Gastroesophageal sphincter (tissue), 3 donors: ENCODE results near the gene SEPTIN10.

Experiments used
- CTCF ChIP-seq, 4 experiments: fragments of 200-600 bp in 2 of 4; fragments of 450-650 bp in 2 of 4; sonication (generic) in 1 of 4; IDR thresholded peaks; one replicate each; pipeline ENCODE4 v1.5.1; 2017 to 2019; ENCODE audit warnings: antibody characterized with exemption in 4 of 4, mild to moderate bottlenecking in 2 of 4, moderate library complexity in 2 of 4
- POLR2AphosphoS5 ChIP-seq: sonication (generic); formaldehyde crosslinking; IDR thresholded peaks from one replicate; pipeline ENCODE4 v1.6.1; 2017; ENCODE audit warnings: antibody characterized with exemption

DNA sequence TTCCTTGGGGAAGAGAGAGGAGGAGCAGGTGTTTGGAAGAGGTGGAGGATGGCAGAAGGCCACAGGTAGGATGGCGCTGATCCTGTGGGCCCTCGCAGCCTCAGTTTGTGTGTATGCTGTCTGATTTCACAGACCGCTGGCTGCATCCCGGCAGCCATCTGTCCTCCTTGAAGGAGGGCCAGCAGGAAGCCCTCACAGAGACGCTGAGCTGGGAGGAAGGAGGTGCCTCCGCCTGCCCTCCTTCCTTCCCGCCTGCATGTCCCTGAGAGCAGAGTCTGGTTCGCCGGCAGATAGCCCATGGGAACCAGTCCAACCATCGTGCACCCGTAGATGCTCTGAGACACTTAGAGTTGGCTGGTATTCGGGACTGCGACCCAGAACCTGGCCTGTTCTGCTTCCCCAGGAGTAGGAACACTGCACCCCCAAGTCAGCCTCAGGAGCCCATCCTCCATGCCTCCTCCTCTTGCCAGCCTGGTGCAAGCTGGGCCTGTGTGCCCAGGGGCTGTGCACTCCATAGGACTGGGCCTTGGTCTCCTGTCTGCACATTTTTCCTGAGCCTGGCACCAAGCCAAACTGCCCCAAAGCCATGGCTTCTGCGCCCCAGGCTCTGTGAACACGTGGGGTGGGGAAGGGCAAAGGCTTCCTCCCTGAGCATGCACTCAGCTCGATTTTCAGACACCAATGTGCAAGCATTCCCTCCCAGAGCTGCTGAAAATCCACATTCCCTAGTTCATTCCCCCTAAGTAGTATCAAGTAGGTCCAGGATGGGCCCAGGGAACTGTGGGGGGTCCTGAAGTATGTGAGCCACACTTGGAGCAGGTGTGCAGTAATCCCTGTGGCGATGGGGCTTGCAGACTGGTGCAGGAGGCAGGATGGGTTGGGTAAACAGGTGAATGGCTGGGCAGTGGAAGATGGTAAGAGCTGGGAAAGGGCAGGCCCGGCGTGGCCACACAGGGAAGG is 115.6 kb downstream of the SEPTIN10 start:
- TF ChIP-seq CTCF (IDR thresholded peaks at IDR 0.05): no peak
- TF ChIP-seq POLR2AphosphoS5: no peak
